T-helper 2 cell treated with Interferon-gamma antibody and Interleukin-4, amounts not matched to agents 100 ng/mL and 5 ng/mL, for 36 hours (primary cell): Measurements from ENCODE around the gene SAMD10. TPM values are rescaled to one million over a fixed set of nuclear protein-coding genes. Genes with fewer than 3 reads are reported as not detected.
"Not testable (repeated sequence)": the region's sequence is repeated elsewhere in the genome, so short reads cannot be mapped to it uniquely, and the experiment has no call there.

ENCODE experiments used
- intact Hi-C: fragments of 100-400 bp; cut with micrococcal nuclease; formaldehyde crosslinking; loops from one replicate; pipeline ENCODE4 v1.15.1; 2023
- total RNA-seq: library from RNA; stranded (reverse); gene quantifications from 2 replicates; pipeline ENCODE4 v1.2.3, GENCODE V29; 2022

Gene SAMD10
- total RNA-seq = 21.8 TPM in 2 replicates

- intact Hi-C loops = loop anchor here (1.0 to 10.0 kb wide), 4 partner anchors 59 to 545 kb away; partner anchors contain the start of genes RTEL1, STMN3 and TCEA2
Observed at GRCh38 chr20:63979557-63980316, at the start of gene SAMD10. SAMD10 (minus strand) TSS chr20:63979642; CDS start chr20:63979467, 175 bp downstream.

GRCh38 chr20:64027981-64028685 is 48.7 kb upstream of the SAMD10 start:
- intact Hi-C loops = no loop called here

GRCh38 chr20:64025826-64026412 is 46.5 kb upstream of the SAMD10 start:
- intact Hi-C loops = no loop called here

- intact Hi-C loops = no loop called here
Observed at GRCh38 chr20:64025101-64025825, 45.8 kb upstream of the SAMD10 start.

GRCh38 chr20:64024141-64024990 is 44.9 kb upstream of the SAMD10 start:
- intact Hi-C loops = no loop called here

- intact Hi-C loops = no loop called here
Observed at GRCh38 chr20:64023361-64024140, 44.1 kb upstream of the SAMD10 start.

GRCh38 chr20:64022671-64023360 is 43.4 kb upstream of the SAMD10 start:
- intact Hi-C loops = no loop called here

GRCh38 chr20:64021124-64021975 is 41.9 kb upstream of the SAMD10 start:
- intact Hi-C loops = no loop called here

- intact Hi-C loops = no loop called here
Observed at GRCh38 chr20:64015635-64016034, 36.2 kb upstream of the SAMD10 start.

GRCh38 chr20:64012385-64013154 is 33.1 kb upstream of the SAMD10 start:
- intact Hi-C loops = not testable (repeated sequence)

- intact Hi-C loops = no loop called here
Observed at GRCh38 chr20:64011366-64011779, 31.9 kb upstream of the SAMD10 start.

GRCh38 chr20:64010711-64011237 is 31.3 kb upstream of the SAMD10 start:
- intact Hi-C loops = no loop called here

GRCh38 chr20:64009811-64010387 is 30.5 kb upstream of the SAMD10 start:
- intact Hi-C loops = no loop called here

GRCh38 chr20:64006902-64007301 is 27.5 kb upstream of the SAMD10 start:
- intact Hi-C loops = no loop called here

- intact Hi-C loops = no loop called here
Observed at GRCh38 chr20:64006490-64006889, 27.0 kb upstream of the SAMD10 start.

- intact Hi-C loops = no loop called here
Observed at GRCh38 chr20:64005394-64005793, 26.0 kb upstream of the SAMD10 start.
